MM.1S (cell line): Measurements from ENCODE around the gene CILP2.

Experiments used
- DNase-seq: peaks from one replicate; pipeline ENCODE4 v3.0.0-alpha.2; 2015
- H2AFZ ChIP-seq: fragments of 300-600 bp; sonication (generic); 2 replicates; pipeline ENCODE4 v1.6.0; 2016; ENCODE audit warnings: antibody characterized with exemption, low read length
- H3F3A ChIP-seq: fragments of 300-600 bp; sonication (generic); 2 replicates; pipeline ENCODE4 v1.6.1; 2016; ENCODE audit warnings: mild to moderate bottlenecking, antibody characterized with exemption, low read length, moderate library complexity, mixed read lengths; ENCODE audit not compliant: insufficient read depth
- H3K27ac ChIP-seq: fragments of 300-600 bp; sonication (generic); 2 replicates; pipeline ENCODE4 v1.5.1; 2016; ENCODE audit warnings: mild to moderate bottlenecking, low read length
- H3K27me3 ChIP-seq: fragments of 300-600 bp; sonication (generic); replicated peaks from 2 replicates; pipeline ENCODE4 v1.6.0; 2016; ENCODE audit warnings: low read length; ENCODE audit not compliant: insufficient read depth
- H3K36me3 ChIP-seq: fragments of 300-600 bp; sonication (generic); replicated peaks from 2 replicates; pipeline ENCODE4 v1.6.1; 2016; ENCODE audit warnings: mild to moderate bottlenecking, low read length, mixed read lengths; ENCODE audit not compliant: insufficient read depth
- H3K4me1 ChIP-seq: fragments of 300-600 bp; sonication (generic); 2 replicates; pipeline ENCODE4 v1.6.1; 2016; ENCODE audit warnings: low read length, mixed read lengths
- H3K4me2 ChIP-seq: fragments of 300-600 bp; sonication (generic); 2 replicates; pipeline ENCODE4 v1.6.0; 2016; ENCODE audit warnings: low read depth, low read length
- H3K4me3 ChIP-seq: fragments of 300-600 bp; sonication (generic); 2 replicates; pipeline ENCODE4 v1.5.1; 2016; ENCODE audit warnings: low read length, mixed read lengths
- H3K79me2 ChIP-seq: fragments of 300-600 bp; sonication (generic); 2 replicates; pipeline ENCODE4 v1.6.1; 2016; ENCODE audit warnings: mixed run types, low read length, mixed read lengths
- H3K9ac ChIP-seq: fragments of 300-600 bp; sonication (generic); 2 replicates; pipeline ENCODE4 v1.6.1; 2016; ENCODE audit warnings: low read length, mixed read lengths
- H3K9me2 ChIP-seq: fragments of 300-600 bp; sonication (generic); replicated peaks from 2 replicates; pipeline ENCODE4 v1.6.1; 2016; ENCODE audit warnings: mild to moderate bottlenecking, low read length, mixed read lengths; ENCODE audit not compliant: insufficient read depth
- H3K9me3 ChIP-seq: fragments of 300-600 bp; sonication (generic); replicated peaks from 2 replicates; pipeline ENCODE4 v1.6.1; 2016; ENCODE audit warnings: mild to moderate bottlenecking, low read length, mixed read lengths; ENCODE audit not compliant: insufficient read depth
- H4K20me1 ChIP-seq: fragments of 300-600 bp; sonication (generic); 2 replicates; pipeline ENCODE4 v1.6.1; 2016; ENCODE audit warnings: mild to moderate bottlenecking, low read length, moderate library complexity, mixed read lengths; ENCODE audit not compliant: insufficient read depth
- CTCF ChIP-seq: fragments of 300-600 bp; sonication (generic); IDR thresholded peaks from 2 replicates; pipeline ENCODE4 v1.5.1; 2016; ENCODE audit warnings: antibody characterized with exemption, low read length, mixed read lengths
- EZH2 ChIP-seq: fragments of 300-600 bp; sonication (generic); optimal IDR thresholded peaks from 2 replicates; pipeline ENCODE3; 2017; ENCODE audit warnings: low read depth, mild to moderate bottlenecking, antibody characterized with exemption, low read length, mixed read lengths
- EZH2phosphoT487 ChIP-seq: fragments of 300-600 bp; sonication (generic); IDR thresholded peaks from 2 replicates; pipeline ENCODE4 v1.6.1; 2018; ENCODE audit warnings: antibody characterized with exemption, low read length

Gene CILP2

GRCh38 chr19:19558055-19558454, 20.0 kb downstream of the CILP2 start:
- Histone ChIP-seq H3K9me2 (no peaks in the 10 kb centered on the region), H3K79me2 (no peaks in the 10 kb centered on the region)

GRCh38 chr19:19558636-19559035, 20.6 kb downstream of the CILP2 start:
- Histone ChIP-seq H3F3A (no peaks in the 10 kb centered on the region), H3K27me3 (peaks cover 18% of the 10 kb centered on the region), H2AFZ (no peak overlapping the region), H3K4me1 (no peaks in the 10 kb centered on the region), H3K27ac (no peak overlapping the region), H3K9me3 (no peaks in the 10 kb centered on the region), H4K20me1 (no peaks in the 10 kb centered on the region), H3K4me3 (no peak overlapping the region), H3K4me2 (no peak overlapping the region), H3K9ac (no peak overlapping the region), H3K79me2 (no peaks in the 10 kb centered on the region), H3K9me2 (no peaks in the 10 kb centered on the region), H3K36me3 (no peaks in the 10 kb centered on the region)
- no peak for DNase-seq
- TF ChIP-seq EZH2phosphoT487 = no peak
- TF ChIP-seq EZH2 = no peak
- no peak for TF ChIP-seq CTCF

More at GRCh38 chr19:19558055-19558454, 20.0 kb downstream of the CILP2 start:
- H3K4me3 ChIP-seq = no peak overlapping the region
- H3K4me1 ChIP-seq = no peaks in the 10 kb centered on the region
- H3F3A ChIP-seq = no peaks in the 10 kb centered on the region
- H3K9ac ChIP-seq = no peak overlapping the region
- H3K27me3 ChIP-seq = peaks cover 18% of the 10 kb centered on the region
- no peak for DNase-seq
- H3K36me3 ChIP-seq = no peaks in the 10 kb centered on the region
- TF ChIP-seq EZH2 (no peak), EZH2phosphoT487 (no peak), CTCF (no peak)
- no peak overlapping the region for H3K27ac ChIP-seq
- no peak overlapping the region for H3K4me2 ChIP-seq
- no peaks in the 10 kb centered on the region for H3K9me3 ChIP-seq
- H4K20me1 ChIP-seq = no peaks in the 10 kb centered on the region
- H2AFZ ChIP-seq = no peak overlapping the region

- Histone ChIP-seq H3K9me3 (no peaks in the 10 kb centered on the region), H3K27ac (no peak overlapping the region), H3K79me2 (no peaks in the 10 kb centered on the region), H3K9me2 (no peaks in the 10 kb centered on the region), H3F3A (no peaks in the 10 kb centered on the region), H3K4me2 (no peak overlapping the region), H2AFZ (no peak overlapping the region), H3K27me3 (peaks cover 18% of the 10 kb centered on the region), H3K36me3 (no peaks in the 10 kb centered on the region), H4K20me1 (no peaks in the 10 kb centered on the region), H3K9ac (no peak overlapping the region), H3K4me3 (no peak overlapping the region), H3K4me1 (no peaks in the 10 kb centered on the region)
- no peak for DNase-seq
- TF ChIP-seq CTCF (no peak), EZH2 (no peak), EZH2phosphoT487 (no peak)
Measured at GRCh38 chr19:19559931-19560330, 21.9 kb downstream of the CILP2 start.
